Chondrocyte (in vitro differentiated cells): Measurements from ENCODE around the gene DIP2C. TPM values are rescaled to one million over a fixed set of nuclear protein-coding genes. Genes with fewer than 3 reads are reported as not detected.

Experiments
- DNase-seq: peaks from one replicate; pipeline ENCODE4 v3.0.0; 2021; ENCODE audit warnings: mixed read lengths, low spot score
- H3K27ac Mint-ChIP-seq: one replicate; pipeline ENCODE4 v1.8.0; 2021; ENCODE audit warnings: mild to moderate bottlenecking, moderate library complexity, mixed read lengths; ENCODE audit not compliant: unreplicated experiment
- H3K27me3 Mint-ChIP-seq: 2 replicates; pipeline ENCODE4 v1.8.0; 2021; ENCODE audit warnings: low read depth, mixed read lengths
- H3K36me3 Mint-ChIP-seq: 2 replicates; pipeline ENCODE4 v1.8.0; 2021; ENCODE audit warnings: low read depth, mixed read lengths
- H3K4me1 Mint-ChIP-seq: 2 replicates; pipeline ENCODE4 v1.8.0; 2021; ENCODE audit warnings: low read depth, mild to moderate bottlenecking, mixed read lengths
- H3K4me3 Mint-ChIP-seq: one replicate; pipeline ENCODE4 v1.8.0; 2021; ENCODE audit warnings: mild to moderate bottlenecking, moderate library complexity, mixed read lengths; ENCODE audit not compliant: unreplicated experiment
- H3K9me3 Mint-ChIP-seq: 2 replicates; pipeline ENCODE4 v1.8.0; 2021; ENCODE audit warnings: low read depth, mixed read lengths
- total RNA-seq: library from RNA; stranded (reverse); gene quantifications from 3 replicates; pipeline ENCODE4 v1.2.1, GENCODE V29; 2021
- TF ChIP-seq, protein P1 (sequence below): fragments of 200-600 bp; sonication (generic); IDR thresholded peaks from 2 replicates; pipeline ENCODE4 v1.5.0; 2021; ENCODE audit warnings: antibody characterized with exemption, mild to moderate bottlenecking, moderate library complexity

DIP2C gene
- total RNA-seq, 1 donor from 2014 or later = 47.9 TPM

DNA sequence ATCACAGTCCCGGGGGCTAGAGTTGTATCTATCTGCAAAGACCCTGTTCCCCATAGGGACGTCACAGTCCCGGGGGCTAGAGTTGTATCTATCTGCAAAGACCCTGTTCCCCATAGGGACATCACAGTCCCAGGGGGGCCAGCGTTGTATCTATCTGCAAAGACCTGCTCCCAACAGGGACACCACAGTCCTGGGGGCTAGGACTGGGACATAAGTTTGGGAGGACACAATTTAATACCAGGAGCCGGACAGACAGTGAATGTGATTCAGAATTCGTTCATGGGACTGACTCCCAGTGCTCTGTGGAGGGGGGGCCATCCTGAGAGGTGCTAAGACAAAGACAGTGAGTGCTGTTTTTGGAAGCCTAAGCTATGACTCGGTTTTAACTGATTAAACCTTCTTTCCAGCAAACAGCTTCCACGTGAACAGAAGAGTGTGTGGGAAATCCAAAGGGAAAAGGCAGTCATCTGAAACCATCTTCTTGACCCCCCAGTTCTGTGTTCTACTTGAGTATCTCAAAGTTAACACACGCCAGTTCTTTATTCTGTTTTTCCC lies 153.0 kb downstream of the DIP2C start:
- no peaks in the 10 kb centered on the region for H3K9me3 Mint-ChIP-seq
- H3K36me3 Mint-ChIP-seq = no peaks in the 10 kb centered on the region
- no peak overlapping the region for H3K4me3 Mint-ChIP-seq
- no peak for DNase-seq
- H3K27ac Mint-ChIP-seq = no peak overlapping the region
- no peaks in the 10 kb centered on the region for H3K27me3 Mint-ChIP-seq
- TF ChIP-seq, protein P1, sequence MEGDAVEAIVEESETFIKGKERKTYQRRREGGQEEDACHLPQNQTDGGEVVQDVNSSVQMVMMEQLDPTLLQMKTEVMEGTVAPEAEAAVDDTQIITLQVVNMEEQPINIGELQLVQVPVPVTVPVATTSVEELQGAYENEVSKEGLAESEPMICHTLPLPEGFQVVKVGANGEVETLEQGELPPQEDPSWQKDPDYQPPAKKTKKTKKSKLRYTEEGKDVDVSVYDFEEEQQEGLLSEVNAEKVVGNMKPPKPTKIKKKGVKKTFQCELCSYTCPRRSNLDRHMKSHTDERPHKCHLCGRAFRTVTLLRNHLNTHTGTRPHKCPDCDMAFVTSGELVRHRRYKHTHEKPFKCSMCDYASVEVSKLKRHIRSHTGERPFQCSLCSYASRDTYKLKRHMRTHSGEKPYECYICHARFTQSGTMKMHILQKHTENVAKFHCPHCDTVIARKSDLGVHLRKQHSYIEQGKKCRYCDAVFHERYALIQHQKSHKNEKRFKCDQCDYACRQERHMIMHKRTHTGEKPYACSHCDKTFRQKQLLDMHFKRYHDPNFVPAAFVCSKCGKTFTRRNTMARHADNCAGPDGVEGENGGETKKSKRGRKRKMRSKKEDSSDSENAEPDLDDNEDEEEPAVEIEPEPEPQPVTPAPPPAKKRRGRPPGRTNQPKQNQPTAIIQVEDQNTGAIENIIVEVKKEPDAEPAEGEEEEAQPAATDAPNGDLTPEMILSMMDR = no peak
- H3K4me1 Mint-ChIP-seq = peaks cover 18% of the 10 kb centered on the region

DNA sequence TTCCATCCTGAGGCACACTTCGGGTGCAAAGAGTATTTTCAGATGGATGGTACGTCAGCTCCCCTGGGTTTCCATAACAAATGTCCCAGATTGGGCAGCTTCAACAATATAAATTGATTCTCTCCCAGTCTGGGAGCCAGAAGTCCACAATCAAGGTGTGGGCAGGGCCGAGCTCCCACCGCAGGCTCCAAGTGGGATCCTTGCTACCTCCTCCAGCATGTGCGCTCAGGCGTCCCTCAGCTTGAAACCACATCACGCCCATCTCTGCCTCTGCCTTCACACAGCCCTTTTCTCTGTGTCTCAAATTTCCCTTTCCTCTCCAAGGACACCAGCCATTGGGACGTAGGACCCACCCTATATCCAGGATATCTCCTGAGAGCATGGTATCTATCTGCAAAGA lies 153.5 kb downstream of the DIP2C start:
- Mint-ChIP-seq H3K27me3 (no peaks in the 10 kb centered on the region), H3K4me1 (peaks cover 20% of the 10 kb centered on the region), H3K27ac (no peak overlapping the region), H3K36me3 (no peaks in the 10 kb centered on the region), H3K9me3 (no peaks in the 10 kb centered on the region), H3K4me3 (no peak overlapping the region)
- peak; percentile 54 for DNase-seq
- TF ChIP-seq, protein P1 = no peak

DNA sequence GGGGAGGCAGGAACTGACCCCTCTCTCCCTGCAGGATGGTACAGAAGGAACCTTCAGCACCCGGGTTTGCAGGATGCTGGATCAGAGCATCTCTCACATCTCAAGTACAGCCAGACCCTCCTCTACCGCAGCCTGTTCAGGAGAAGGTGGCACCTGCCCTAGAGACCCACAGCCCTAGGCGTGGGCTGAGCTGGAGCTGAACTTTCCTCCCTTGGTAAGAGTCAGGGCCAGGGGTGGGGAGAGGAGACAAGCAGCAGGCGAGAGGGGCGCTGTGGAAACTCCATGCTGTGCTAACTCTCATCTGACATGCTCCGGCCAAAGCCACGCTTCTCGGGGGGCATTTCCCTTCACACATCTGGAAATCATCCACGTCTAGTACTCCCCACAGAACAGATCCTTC lies 154.4 kb downstream of the DIP2C start:
- Mint-ChIP-seq H3K4me3 (no peak overlapping the region), H3K4me1 (peaks cover 20% of the 10 kb centered on the region), H3K36me3 (no peaks in the 10 kb centered on the region), H3K27ac (no peak overlapping the region), H3K9me3 (no peaks in the 10 kb centered on the region), H3K27me3 (no peaks in the 10 kb centered on the region)
- peak; percentile 81 for DNase-seq
- TF ChIP-seq, protein P1 = no peak

DNA sequence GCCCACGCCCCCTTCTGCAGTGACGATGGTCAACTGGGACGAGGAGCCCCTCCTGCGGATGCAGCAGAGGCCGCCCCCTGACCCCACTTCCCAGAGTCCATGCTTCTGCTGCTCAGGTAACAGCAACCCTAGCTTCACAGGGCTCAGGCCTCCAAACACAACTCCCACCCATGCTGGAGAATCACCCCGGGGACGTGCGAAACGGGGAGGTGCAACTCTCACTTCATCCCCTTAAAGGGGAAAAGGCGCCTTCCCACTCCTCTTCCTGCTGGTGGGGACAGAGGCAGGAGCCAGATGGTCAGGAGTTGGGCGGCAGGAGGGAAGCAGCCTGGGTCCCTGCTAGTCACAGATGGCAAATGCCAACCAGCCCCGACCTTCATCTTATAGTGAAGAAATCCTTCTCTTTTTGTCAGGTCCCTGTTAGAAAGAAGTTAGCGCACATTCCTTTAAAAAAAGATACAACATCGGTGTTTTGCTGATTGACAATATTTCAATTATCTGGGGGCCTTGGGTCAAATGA lies 155.4 kb downstream of the DIP2C start:
- Mint-ChIP-seq H3K27me3 (no peaks in the 10 kb centered on the region), H3K9me3 (no peaks in the 10 kb centered on the region), H3K36me3 (no peaks in the 10 kb centered on the region), H3K4me1 (peaks cover 19% of the 10 kb centered on the region), H3K4me3 (no peak overlapping the region), H3K27ac (no peak overlapping the region)
- peak; percentile 42 for DNase-seq
- TF ChIP-seq, protein P1 = no peak

DNA sequence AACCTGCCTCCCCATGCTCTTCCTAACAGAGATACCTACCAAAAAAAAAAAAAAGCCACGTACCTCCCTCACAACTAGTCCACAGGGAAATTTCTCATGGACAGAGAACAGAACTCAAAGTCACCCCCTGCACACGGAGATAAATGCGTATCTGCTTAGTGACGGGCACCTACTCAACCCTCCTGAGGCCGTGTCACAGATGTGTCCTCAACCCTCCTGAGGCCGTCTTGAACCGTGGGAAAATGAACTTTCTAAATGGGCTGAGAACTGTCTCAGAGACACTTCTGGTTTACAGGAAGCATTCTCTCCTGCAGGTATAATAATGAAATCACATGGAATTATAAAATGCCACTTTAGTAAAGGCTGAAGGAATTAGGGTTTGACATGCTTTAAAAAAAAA lies 155.9 kb downstream of the DIP2C start:
- no peak overlapping the region for H3K27ac Mint-ChIP-seq
- DNase-seq = no peak
- TF ChIP-seq, protein P1 = no peak

More for the DNA sequence above, 155.9 kb downstream of the DIP2C start:
- Mint-ChIP-seq H3K4me1 (peaks cover 15% of the 10 kb centered on the region), H3K4me3 (no peak overlapping the region), H3K27me3 (no peaks in the 10 kb centered on the region), H3K9me3 (no peaks in the 10 kb centered on the region), H3K36me3 (no peaks in the 10 kb centered on the region)
